Testis (tissue), 2 donors: ENCODE data around the gene CACNA1C.

Source experiments
- POLR2A ChIP-seq: fragments of 450-650 bp; IDR thresholded peaks from one replicate; pipeline ENCODE4 v1.6.1; 2017; ENCODE audit warnings: antibody characterized with exemption, mild to moderate bottlenecking, moderate library complexity
- TF ChIP-seq, protein P1 (sequence below), 3 experiments: fragments of 450-650 bp in 2 of 3; fragments of 200-600 bp in 1 of 3; sonication (generic) in 1 of 3; IDR thresholded peaks; one replicate each; pipeline ENCODE4 v1.5.1; 2016 to 2019; ENCODE audit warnings: antibody characterized with exemption in 3 of 3, mild to moderate bottlenecking in 2 of 3, moderate library complexity in 1 of 3

DNA sequence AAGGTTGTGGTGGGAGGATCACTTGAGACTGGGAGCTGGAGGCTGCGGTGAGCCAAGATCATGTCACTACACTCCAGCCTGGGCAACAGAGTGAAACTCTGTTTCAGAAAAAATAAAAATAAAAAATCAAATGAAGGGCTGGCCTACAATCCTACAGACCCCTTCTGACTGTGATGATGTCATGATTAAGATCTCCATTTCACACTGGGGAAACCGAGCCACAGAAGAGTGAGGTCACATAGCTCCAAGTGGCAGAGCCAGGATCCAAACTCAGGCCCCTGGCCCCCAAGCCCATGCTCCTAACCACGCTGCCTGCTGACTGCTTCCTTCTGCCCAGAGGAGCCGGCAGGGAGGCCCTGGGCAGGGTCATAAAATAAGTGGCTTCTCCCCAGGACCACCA, 483.9 kb downstream of the CACNA1C start:
- TF ChIP-seq, protein P1, sequence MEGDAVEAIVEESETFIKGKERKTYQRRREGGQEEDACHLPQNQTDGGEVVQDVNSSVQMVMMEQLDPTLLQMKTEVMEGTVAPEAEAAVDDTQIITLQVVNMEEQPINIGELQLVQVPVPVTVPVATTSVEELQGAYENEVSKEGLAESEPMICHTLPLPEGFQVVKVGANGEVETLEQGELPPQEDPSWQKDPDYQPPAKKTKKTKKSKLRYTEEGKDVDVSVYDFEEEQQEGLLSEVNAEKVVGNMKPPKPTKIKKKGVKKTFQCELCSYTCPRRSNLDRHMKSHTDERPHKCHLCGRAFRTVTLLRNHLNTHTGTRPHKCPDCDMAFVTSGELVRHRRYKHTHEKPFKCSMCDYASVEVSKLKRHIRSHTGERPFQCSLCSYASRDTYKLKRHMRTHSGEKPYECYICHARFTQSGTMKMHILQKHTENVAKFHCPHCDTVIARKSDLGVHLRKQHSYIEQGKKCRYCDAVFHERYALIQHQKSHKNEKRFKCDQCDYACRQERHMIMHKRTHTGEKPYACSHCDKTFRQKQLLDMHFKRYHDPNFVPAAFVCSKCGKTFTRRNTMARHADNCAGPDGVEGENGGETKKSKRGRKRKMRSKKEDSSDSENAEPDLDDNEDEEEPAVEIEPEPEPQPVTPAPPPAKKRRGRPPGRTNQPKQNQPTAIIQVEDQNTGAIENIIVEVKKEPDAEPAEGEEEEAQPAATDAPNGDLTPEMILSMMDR (IDR thresholded peaks at IDR 0.05): no peak
- no peak for TF ChIP-seq POLR2A
